GM12891 (cell line): ENCODE measurements around the gene VGF.

ENCODE experiments used
- POLR2A ChIP-seq: IDR thresholded peaks from 2 replicates; pipeline ENCODE4 v1.6.1; 2011; ENCODE audit warnings: low read depth, low read length, control low read depth
- POLR2AphosphoS5 ChIP-seq: IDR thresholded peaks from 2 replicates; pipeline ENCODE4 v1.6.1; 2011; ENCODE audit warnings: low read depth, low read length, control low read depth
- TAF1 ChIP-seq: IDR thresholded peaks from 2 replicates; pipeline ENCODE4 v1.6.1; 2011; ENCODE audit warnings: low read depth, low read length, control low read depth

DNA sequence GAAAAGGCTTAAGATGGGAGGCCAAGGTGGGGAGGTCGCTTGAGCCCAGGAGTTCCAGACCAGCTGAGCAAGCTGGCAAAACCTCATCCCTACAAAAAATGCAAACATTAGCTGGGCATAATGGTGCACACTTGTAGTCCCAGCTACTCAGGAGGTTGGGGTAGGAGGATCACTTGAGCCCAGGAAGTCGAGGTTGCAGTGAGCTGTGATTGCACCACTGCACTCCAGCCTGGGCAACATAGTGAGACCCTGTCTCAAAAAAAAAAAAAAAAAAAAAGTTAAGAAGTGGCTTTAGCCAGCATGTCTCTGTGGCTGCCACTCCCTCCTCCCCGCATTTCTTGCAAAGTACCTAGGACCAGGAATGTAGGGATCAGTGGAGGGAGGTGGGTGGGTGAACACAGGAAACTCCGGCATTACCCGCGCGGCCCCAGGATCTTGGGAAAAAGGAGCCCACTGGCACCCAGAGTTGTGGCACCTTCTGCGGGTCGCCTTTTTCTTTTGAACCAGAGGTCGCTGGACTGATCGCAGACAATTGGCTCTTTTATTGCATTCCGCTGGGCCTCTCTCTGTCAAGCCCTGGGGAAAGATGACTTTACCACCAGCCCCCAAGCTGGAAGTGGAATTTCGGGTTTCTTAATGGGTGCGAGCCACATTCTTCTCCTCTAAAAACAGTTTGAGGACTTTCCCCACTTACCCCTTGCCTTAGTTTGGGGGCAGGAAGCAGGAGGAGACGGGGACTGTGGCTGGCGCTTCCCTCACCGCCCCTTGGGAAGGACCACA is 3.5 kb downstream of the VGF start:
- TF ChIP-seq POLR2A (no peak), POLR2AphosphoS5 (no peak), TAF1 (no peak)
